Nephron progenitor cell (in vitro differentiated cells): ENCODE data around the gene PRKCE.

Source experiments
- DNase-seq: peaks from one replicate; pipeline ENCODE4 v3.0.0; 2021
- H3K27ac Mint-ChIP-seq: 2 replicates; pipeline ENCODE4 v1.8.0; 2021; ENCODE audit warnings: mild to moderate bottlenecking, moderate library complexity, mixed read lengths
- H3K27me3 Mint-ChIP-seq: 2 replicates; pipeline ENCODE4 v1.8.0; 2021; ENCODE audit warnings: mild to moderate bottlenecking, low read depth, mixed read lengths; ENCODE audit not compliant: poor library complexity
- H3K36me3 Mint-ChIP-seq: 2 replicates; pipeline ENCODE4 v1.8.0; 2021; ENCODE audit warnings: low read depth, mixed read lengths
- H3K4me1 Mint-ChIP-seq: 2 replicates; pipeline ENCODE4 v1.8.0; 2021; ENCODE audit warnings: mixed read lengths
- H3K4me3 Mint-ChIP-seq: 2 replicates; pipeline ENCODE4 v1.8.0; 2021; ENCODE audit warnings: mild to moderate bottlenecking, moderate library complexity, mixed read lengths
- H3K9me3 Mint-ChIP-seq: 2 replicates; pipeline ENCODE4 v1.8.0; 2021; ENCODE audit warnings: mild to moderate bottlenecking, moderate library complexity, mixed read lengths
- CTCF ChIP-seq: fragments of 200-600 bp; sonication (generic); IDR thresholded peaks from 2 replicates; pipeline ENCODE4 v1.5.0; 2021; ENCODE audit warnings: antibody characterized with exemption

The PRKCE gene

DNA sequence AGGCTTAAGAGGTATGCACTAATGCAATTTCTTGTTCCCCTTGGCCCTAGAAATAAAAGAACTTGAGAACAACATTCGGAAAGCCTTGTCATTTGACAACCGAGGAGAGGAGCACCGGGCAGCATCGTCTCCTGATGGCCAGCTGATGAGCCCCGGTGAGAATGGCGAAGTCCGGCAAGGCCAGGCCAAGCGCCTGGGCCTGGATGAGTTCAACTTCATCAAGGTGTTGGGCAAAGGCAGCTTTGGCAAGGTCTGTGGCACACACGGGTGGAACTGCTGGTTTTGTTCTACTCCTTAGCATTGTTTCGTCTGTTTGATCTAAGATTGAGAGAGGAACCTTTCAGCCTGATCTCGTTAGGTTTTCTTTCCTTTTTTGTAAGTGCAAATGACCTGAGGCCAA, 355.9 kb downstream of the PRKCE start:
- no peaks in the 10 kb centered on the region for H3K36me3 Mint-ChIP-seq
- H3K4me1 Mint-ChIP-seq, result no peaks in the 10 kb centered on the region
- no peak overlapping the region for H3K4me3 Mint-ChIP-seq
- TF ChIP-seq CTCF, result no peak
- no peak for DNase-seq
- no peak overlapping the region for H3K27ac Mint-ChIP-seq
- no peaks in the 10 kb centered on the region for H3K9me3 Mint-ChIP-seq
- peaks cover 14% of the 10 kb centered on the region for H3K27me3 Mint-ChIP-seq

DNA sequence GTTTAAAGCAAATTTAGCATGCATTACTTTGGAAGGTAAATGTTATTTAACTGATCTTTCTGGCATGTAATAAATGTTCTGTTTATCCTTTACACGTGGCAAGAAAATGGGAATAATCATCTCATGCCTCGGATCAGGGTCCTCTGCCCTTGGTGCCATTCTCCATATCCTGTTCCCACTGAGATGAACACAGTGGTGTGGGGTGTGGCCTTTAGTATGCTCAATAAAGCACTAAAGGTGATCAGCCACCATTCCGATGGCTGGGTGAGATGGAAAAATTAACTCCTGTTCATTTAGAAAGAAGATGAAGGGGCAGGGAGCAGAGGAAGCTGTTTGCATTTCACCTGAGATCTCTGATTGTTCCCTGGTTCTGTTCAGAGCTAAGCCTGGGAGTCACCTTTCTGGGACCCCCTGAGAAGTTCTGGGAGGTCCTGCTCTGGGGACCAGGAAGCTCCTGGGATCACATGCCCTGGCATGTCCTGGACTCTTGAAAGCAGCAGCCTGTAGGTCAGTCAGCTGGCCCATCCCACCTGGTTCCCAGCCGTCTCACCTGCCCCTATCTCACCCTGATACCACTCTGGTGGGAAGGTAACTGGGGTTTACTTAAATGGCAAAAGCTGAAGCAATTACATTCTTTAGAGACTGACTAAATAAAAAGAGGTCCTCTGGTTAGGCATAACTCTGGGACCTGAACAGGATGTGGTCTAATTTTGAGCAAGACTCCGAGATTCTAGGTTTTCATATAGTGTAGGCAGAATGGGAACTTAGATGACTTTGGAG, 356.8 kb downstream of the PRKCE start:
- H3K36me3 Mint-ChIP-seq, result no peaks in the 10 kb centered on the region
- DNase-seq, result no peak
- H3K27ac Mint-ChIP-seq, result no peak overlapping the region
- H3K4me1 Mint-ChIP-seq, result no peaks in the 10 kb centered on the region
- no peak for TF ChIP-seq CTCF
- peaks cover 14% of the 10 kb centered on the region for H3K27me3 Mint-ChIP-seq
- no peaks in the 10 kb centered on the region for H3K9me3 Mint-ChIP-seq
- no peak overlapping the region for H3K4me3 Mint-ChIP-seq

DNA sequence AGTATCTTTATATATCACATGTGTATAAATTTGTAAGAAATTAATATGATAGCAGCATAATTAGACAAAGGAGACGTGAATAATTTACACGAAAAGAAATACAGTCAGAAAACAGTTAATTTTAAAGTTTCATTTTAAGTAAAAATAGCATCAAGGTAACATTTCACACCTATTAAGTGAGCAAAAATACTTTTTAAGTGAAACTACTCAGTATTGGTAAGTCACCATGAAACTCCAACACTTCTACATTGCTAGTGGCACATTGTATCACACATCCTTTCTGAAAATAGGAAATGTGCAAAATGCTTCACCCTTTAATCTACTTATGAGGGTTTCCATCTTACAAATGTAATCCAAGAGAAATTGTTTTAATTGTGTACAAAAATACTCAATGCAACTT, 357.8 kb downstream of the PRKCE start:
- Mint-ChIP-seq H3K27me3 (peaks cover 12% of the 10 kb centered on the region), H3K36me3 (no peaks in the 10 kb centered on the region), H3K4me1 (no peaks in the 10 kb centered on the region), H3K4me3 (no peak overlapping the region), H3K9me3 (no peaks in the 10 kb centered on the region), H3K27ac (no peak overlapping the region)
- DNase-seq, result no peak
- TF ChIP-seq CTCF, result no peak

GRCh38 chr2:46009772-46010171, 358.3 kb downstream of the PRKCE start:
- H3K4me1 Mint-ChIP-seq, result peaks cover 3% of the 10 kb centered on the region
- no peaks in the 10 kb centered on the region for H3K36me3 Mint-ChIP-seq
- DNase-seq, result no peak
- no peak for TF ChIP-seq CTCF
- H3K4me3 Mint-ChIP-seq, result no peak overlapping the region
- H3K27me3 Mint-ChIP-seq, result peaks cover 10% of the 10 kb centered on the region
- H3K9me3 Mint-ChIP-seq, result no peaks in the 10 kb centered on the region
- no peak overlapping the region for H3K27ac Mint-ChIP-seq

DNA sequence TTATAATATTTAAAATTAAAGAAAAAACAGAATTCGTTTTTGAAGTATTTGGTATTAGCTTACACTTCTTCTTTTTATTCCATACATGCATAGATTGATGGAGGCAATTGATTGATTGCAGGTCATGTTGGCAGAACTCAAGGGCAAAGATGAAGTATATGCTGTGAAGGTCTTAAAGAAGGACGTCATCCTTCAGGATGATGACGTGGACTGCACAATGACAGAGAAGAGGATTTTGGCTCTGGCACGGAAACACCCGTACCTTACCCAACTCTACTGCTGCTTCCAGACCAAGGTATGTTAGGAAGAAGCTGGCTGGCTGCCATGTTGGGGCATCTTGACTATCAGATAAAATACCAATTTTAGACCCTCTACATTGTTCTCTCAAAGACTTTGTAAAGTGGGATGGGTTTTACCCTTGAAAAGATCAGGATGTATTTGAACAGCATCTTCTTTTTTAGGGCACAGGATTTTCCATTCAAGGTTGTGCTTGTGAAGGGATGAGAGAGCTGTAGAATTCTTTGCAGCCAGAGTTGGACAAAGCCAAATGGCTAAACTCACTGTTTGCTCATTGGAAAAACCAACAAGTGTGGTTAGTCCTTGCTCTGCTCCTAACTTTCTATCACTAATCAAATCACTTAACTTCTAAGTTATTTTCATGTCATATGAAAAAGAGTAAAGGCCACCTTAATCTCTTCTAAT, 358.9 kb downstream of the PRKCE start:
- peaks cover 9% of the 10 kb centered on the region for H3K4me1 Mint-ChIP-seq
- no peak overlapping the region for H3K4me3 Mint-ChIP-seq
- DNase-seq, result no peak
- no peak overlapping the region for H3K27ac Mint-ChIP-seq
- H3K36me3 Mint-ChIP-seq, result no peaks in the 10 kb centered on the region
- H3K9me3 Mint-ChIP-seq, result no peaks in the 10 kb centered on the region
- H3K27me3 Mint-ChIP-seq, result peaks cover 8% of the 10 kb centered on the region
- TF ChIP-seq CTCF, result no peak
